Cardiac muscle cell (in vitro differentiated cells and primary cell): ENCODE data around the gene TMEM115. TPM values are rescaled to one million over a fixed set of nuclear protein-coding genes. Genes with fewer than 3 reads are reported as not detected.
A peak's percentile ranks its signal among the peaks of the same experiment; 100 is the strongest.

Source experiments
- DNase-seq, 2 donors: peaks; one replicate each; pipeline versions ENCODE4 v3.0.0 to v3.0.0-alpha.2; 2010 to 2017; ENCODE audit warnings: low read depth in 1 of 2, low spot score in 1 of 2
- H3K27ac ChIP-seq: fragments of 200-600 bp; sonication (generic); 2 replicates; pipeline ENCODE4 v1.5.1; 2016
- H3K27me3 ChIP-seq: fragments of 200-600 bp; sonication (generic); 2 replicates; pipeline ENCODE4 v1.6.0; 2016; ENCODE audit warnings: control low read depth
- H3K36me3 ChIP-seq: fragments of 200-600 bp; sonication (generic); 2 replicates; pipeline ENCODE4 v1.5.1; 2016; ENCODE audit warnings: control low read depth
- H3K4me1 ChIP-seq: fragments of 200-600 bp; sonication (generic); 2 replicates; pipeline ENCODE4 v1.8.1; 2017; ENCODE audit warnings: low read depth, mild to moderate bottlenecking, mixed run types
- H3K4me3 ChIP-seq: fragments of 200-600 bp; sonication (generic); 2 replicates; pipeline ENCODE4 v1.5.1; 2016; ENCODE audit warnings: mild to moderate bottlenecking
- H3K9me3 ChIP-seq: fragments of 200-600 bp; sonication (generic); 2 replicates; pipeline ENCODE4 v1.5.1; 2017; ENCODE audit warnings: low read depth, mild to moderate bottlenecking, control low read depth
- CTCF ChIP-seq: IDR thresholded peaks from 2 replicates; pipeline ENCODE4 v1.5.1; 2012; ENCODE audit warnings: low read depth, mild to moderate bottlenecking, low read length
- polyA plus RNA-seq: library from polyadenylated mRNA; unstranded; fragments of >200 nt; fragmentation: Nextera tagmentation; extraction: Ambion mirVana; gene quantifications from 2 replicates; pipeline ENCODE4 v1.2.1, GENCODE V29; 2016
- total RNA-seq: library from RNA; depleted of rRNA; stranded (reverse); fragments of >200 nt; gene quantifications from 2 replicates; pipeline ENCODE4 v1.2.3, GENCODE V29; 2016

Gene TMEM115
- total and polyA plus RNA-seq, 2 experiments from 2014 or later = 57.9 to 67.0 TPM

GRCh38 chr3:50370594-50370993 lies 11.3 kb upstream of the TMEM115 start:
- H3K9me3 ChIP-seq = no peaks in the 10 kb centered on the region
- no peak overlapping the region for H3K27ac ChIP-seq
- H3K27me3 ChIP-seq = no peaks in the 10 kb centered on the region
- no peaks in the 10 kb centered on the region for H3K4me1 ChIP-seq
- no peaks in the 10 kb centered on the region for H3K36me3 ChIP-seq
- peak; percentile 27 for TF ChIP-seq CTCF
- H3K4me3 ChIP-seq = no peak overlapping the region
- DNase-seq = peak; percentile 50 to 69

- Histone ChIP-seq H3K9me3 (no peaks in the 10 kb centered on the region), H3K4me3 (no peak overlapping the region), H3K27me3 (no peaks in the 10 kb centered on the region), H3K36me3 (no peaks in the 10 kb centered on the region), H3K27ac (no peak overlapping the region), H3K4me1 (no peaks in the 10 kb centered on the region)
- TF ChIP-seq CTCF = no peak
- no peak for DNase-seq
These were observed 9.8 kb upstream of the TMEM115 start for GRCh38 chr3:50369012-50369670.

- no peak overlapping the region for H3K4me3 ChIP-seq
- DNase-seq = no peak
- H3K27ac ChIP-seq = no peak overlapping the region
- H3K36me3 ChIP-seq = no peaks in the 10 kb centered on the region
- no peaks in the 10 kb centered on the region for H3K4me1 ChIP-seq
- no peaks in the 10 kb centered on the region for H3K27me3 ChIP-seq
- no peaks in the 10 kb centered on the region for H3K9me3 ChIP-seq
- TF ChIP-seq CTCF = no peak
These were observed 6.5 kb upstream of the TMEM115 start for GRCh38 chr3:50365842-50366220.

- no peaks in the 10 kb centered on the region for H3K4me1 ChIP-seq
- peak overlapping the region; percentile 32 for H3K4me3 ChIP-seq
- no peaks in the 10 kb centered on the region for H3K27me3 ChIP-seq
- H3K27ac ChIP-seq = no peak overlapping the region
- DNase-seq = peak; percentile 76 to 86
- H3K9me3 ChIP-seq = no peaks in the 10 kb centered on the region
- no peaks in the 10 kb centered on the region for H3K36me3 ChIP-seq
- no peak for TF ChIP-seq CTCF
These were observed 5.9 kb upstream of the TMEM115 start for GRCh38 chr3:50365080-50365841.

GRCh38 chr3:50364573-50365079 lies 5.3 kb upstream of the TMEM115 start:
- no peaks in the 10 kb centered on the region for H3K27me3 ChIP-seq
- no peaks in the 10 kb centered on the region for H3K36me3 ChIP-seq
- TF ChIP-seq CTCF = no peak
- H3K4me1 ChIP-seq = no peaks in the 10 kb centered on the region
- H3K27ac ChIP-seq = no peak overlapping the region
- H3K4me3 ChIP-seq = peak overlapping the region; percentile 32
- no peak for DNase-seq
- H3K9me3 ChIP-seq = no peaks in the 10 kb centered on the region
